GM12891 (cell line): Measurements from ENCODE around the gene SAV1.
"Not testable (repeated sequence)": the region's sequence is repeated elsewhere in the genome, so short reads cannot be mapped to it uniquely, and the experiment has no call there.

Source experiments
- DNase-seq: peaks from one replicate; pipeline ENCODE4 v3.0.0; 2011; ENCODE audit warnings: low spot score; ENCODE audit not compliant: insufficient read length
- FAIRE-seq: peaks from 2 replicates; lab custom pipeline; 2011; peaks lifted over from hg19 to GRCh38; lab: Jason Lieb, UNC
- PAX5 ChIP-seq: IDR thresholded peaks from 2 replicates; pipeline ENCODE4 v1.6.1; 2011; ENCODE audit warnings: low read length, moderate library complexity, mild to moderate bottlenecking; ENCODE audit not compliant: insufficient read depth, severe bottlenecking
- POLR2A ChIP-seq: IDR thresholded peaks from 2 replicates; pipeline ENCODE4 v1.6.1; 2011; ENCODE audit warnings: low read depth, low read length, control low read depth
- POLR2AphosphoS5 ChIP-seq: IDR thresholded peaks from 2 replicates; pipeline ENCODE4 v1.6.1; 2011; ENCODE audit warnings: low read depth, low read length, control low read depth
- POU2F2 ChIP-seq: IDR thresholded peaks from 2 replicates; pipeline ENCODE4 v1.6.1; 2011; ENCODE audit warnings: low read depth, mild to moderate bottlenecking, control low read depth, low read length, moderate library complexity
- SPI1 ChIP-seq: IDR thresholded peaks from 2 replicates; pipeline ENCODE4 v1.6.1; 2011; ENCODE audit warnings: low read depth, low read length, control low read depth
- TAF1 ChIP-seq: IDR thresholded peaks from 2 replicates; pipeline ENCODE4 v1.6.1; 2011; ENCODE audit warnings: low read depth, low read length, control low read depth

Gene SAV1

DNA sequence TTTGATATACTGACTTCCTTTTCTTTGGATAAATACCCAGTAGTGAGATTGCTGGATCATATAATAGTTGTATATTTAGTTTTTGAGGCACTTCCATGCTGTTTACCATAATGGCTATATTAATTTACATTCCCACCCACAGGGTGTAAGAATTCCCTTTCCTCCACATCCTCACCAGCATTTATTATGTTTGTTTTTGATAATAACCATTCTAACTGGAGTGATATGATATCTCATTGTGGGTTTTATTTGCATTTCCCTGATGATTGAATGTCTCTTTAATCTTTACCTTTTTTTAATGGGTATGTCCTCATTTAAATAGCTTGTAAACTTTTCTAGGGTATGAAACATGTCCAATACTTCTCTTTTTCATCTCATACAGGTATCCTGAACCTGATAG lies 11.6 kb upstream of the SAV1 start:
- TF ChIP-seq TAF1 (no peak), POU2F2 (no peak), POLR2A (no peak), POLR2AphosphoS5 (no peak), SPI1 (no peak), PAX5 (no peak)
- DNase-seq (no peak), FAIRE-seq (no peak)

DNA sequence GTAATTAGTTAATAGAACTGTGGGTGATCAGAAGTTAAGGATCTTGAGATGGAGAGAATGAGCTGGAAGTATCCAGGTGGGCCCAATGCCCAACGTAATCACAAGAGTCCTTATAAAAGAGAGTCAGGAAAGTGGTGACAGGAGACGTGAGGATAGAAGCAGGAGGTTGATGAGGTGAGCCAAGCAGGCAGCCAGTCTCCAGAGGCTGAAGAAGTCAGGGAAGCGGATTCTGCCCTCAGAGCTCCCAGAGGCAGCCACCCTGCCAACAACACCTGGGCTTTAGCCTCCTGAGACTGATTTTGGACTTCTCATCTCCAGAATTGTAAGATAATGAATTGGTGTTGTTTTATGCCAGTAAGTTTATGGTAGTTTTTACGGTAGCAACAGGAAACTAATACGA lies 10.1 kb upstream of the SAV1 start:
- no peak for TF ChIP-seq POLR2A
- no peak for TF ChIP-seq SPI1
- no peak for TF ChIP-seq POU2F2
- TF ChIP-seq PAX5, result no peak
- no peak for TF ChIP-seq TAF1
- no peak for TF ChIP-seq POLR2AphosphoS5
- FAIRE-seq, result no peak
- DNase-seq, result no peak

DNA sequence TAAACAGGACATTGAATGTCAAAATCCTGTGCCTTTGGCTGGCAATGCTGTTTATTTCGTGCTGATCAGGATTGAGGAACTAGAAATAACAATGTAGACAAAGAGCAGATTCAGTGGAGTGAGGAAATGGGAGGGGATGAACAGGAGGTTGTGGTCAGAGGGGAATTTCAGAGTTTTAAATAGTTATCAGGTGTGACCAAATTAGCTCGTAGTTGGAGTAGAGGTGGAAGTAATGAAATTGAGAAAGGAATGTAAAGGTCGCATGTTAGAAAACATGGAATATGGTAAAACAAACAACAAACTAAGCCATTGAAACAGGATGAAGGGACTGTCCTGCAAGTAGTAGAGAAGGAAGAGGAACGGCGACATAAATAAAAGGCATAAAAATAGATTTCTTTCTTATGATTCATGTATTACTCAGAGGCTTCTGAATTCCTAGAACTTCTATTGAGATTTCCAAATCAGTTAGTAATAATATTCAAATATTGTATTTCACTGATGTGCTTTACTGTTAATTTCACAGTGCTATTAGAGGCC lies 9.5 kb upstream of the SAV1 start:
- no peak for TF ChIP-seq POLR2AphosphoS5
- TF ChIP-seq SPI1, result peak; percentile 82
- TF ChIP-seq POU2F2, result no peak
- TF ChIP-seq POLR2A, result no peak
- DNase-seq (no peak), FAIRE-seq (peak; percentile 92)

DNA sequence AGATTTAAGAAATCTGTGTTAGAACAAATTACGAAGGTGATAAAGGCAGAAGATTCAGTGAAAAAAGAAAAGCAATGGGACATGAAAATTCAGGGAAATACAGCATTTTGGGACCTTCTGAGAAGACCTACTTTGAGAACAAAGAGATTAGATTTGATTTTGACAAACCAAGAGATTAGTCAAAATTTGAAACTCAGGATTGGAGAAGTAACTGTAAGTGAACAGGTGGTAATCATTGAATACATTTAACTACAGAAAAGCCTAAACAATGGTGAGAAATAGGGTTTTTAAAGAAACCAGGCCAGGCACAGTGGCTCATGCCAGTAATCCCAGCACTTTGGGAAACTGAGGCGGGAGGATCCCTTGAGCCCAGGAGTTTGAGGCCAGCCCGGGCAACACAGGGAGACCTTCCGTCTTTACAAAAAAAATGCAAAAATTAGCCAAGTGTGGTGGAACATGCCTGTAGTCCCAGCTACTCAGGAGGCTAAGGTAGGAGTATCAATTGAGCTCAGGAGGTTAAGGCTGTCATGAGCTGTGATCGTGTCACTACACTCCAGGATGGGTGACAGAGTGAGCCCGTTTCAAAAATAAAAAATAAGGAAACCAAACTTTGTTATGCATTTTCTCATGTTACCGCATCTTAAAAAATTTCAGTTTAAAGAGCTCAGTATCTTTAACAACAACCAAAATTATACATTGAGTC lies 8.9 kb upstream of the SAV1 start:
- peak; percentile 38 for FAIRE-seq
- TF ChIP-seq POLR2A (no peak), POU2F2 (peak; percentile 32; the same call in 1 of the 2 replicates)
- no peak for DNase-seq

DNA sequence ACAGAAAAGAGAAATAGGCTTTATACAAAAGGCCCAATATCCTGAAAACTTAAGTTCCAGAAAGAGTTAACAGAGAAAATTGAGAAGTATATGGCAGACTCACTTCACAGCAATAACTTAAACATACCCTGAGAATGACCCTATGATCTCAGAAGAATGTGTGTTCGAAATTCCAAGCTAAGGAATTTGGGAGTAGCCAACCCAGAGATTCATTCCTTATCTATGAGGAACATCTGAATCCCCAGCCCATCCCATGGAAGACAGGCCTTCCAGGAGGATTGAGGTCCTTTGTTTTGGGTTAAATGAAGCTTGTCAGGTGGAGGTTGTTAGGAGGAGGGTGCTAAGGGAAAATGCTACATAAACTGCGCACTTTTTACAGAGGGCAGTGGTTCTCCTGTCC lies 7.5 kb upstream of the SAV1 start:
- FAIRE-seq (no peak), DNase-seq (no peak)
- TF ChIP-seq SPI1, result no peak
- TF ChIP-seq PAX5, result no peak
- no peak for TF ChIP-seq POLR2A

DNA sequence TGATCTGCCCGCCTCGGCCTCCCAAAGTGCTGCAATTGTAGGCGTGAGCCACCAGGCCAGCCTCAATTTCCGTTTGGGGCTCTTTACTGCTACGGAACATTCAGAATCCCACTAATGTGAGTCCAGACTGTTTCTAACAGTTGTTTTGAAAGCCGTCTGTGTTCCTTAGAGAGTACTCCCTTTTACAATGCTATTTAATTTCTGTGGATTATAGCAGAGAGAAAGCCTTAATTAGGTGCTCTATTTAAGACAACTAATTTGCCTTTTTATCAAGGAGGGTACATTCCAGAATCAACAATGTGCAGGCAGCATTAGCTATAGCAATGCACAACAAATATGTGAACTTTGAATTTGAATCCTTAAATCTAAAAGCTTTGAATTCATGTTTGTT lies 2.8 kb upstream of the SAV1 start:
- FAIRE-seq (no peak), DNase-seq (no peak)
- TF ChIP-seq PAX5 (no peak), POU2F2 (no peak)

DNA sequence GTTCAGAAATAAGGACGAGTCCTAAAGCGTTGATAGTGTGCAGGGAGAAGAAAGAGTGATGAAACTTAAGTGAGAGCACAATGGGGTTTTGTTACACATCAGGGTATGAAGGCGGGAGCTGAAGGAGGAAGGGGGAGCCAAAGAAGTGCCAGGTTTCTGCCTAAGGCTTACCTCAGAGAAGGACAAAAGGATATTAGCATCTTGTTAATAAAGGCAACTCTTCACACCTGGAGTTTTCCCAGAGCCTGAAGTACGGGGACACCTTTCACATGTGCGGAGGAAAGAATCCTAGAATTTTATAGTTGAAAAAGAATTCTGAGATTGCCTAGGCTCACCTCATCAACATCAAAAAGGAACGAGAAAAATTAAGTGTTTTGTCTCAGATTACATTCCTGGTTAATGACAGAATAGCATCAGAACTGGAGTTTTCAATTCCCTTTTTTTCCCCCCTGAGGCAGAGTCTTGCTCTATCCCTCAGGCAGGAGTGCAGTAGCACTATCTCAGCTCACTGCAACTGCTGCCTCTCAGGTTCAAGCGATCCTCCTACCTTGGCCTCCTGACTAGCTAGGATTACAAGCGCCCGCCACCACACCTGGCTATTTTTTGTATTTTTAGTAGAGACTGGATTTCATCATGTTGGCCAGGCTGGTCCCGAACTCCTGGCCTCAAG lies 2.2 kb upstream of the SAV1 start:
- no peak for DNase-seq
- TF ChIP-seq PAX5 (no peak), POU2F2 (no peak), SPI1 (no peak), POLR2AphosphoS5 (no peak), POLR2A (no peak), TAF1 (no peak)
- FAIRE-seq, result no peak

DNA sequence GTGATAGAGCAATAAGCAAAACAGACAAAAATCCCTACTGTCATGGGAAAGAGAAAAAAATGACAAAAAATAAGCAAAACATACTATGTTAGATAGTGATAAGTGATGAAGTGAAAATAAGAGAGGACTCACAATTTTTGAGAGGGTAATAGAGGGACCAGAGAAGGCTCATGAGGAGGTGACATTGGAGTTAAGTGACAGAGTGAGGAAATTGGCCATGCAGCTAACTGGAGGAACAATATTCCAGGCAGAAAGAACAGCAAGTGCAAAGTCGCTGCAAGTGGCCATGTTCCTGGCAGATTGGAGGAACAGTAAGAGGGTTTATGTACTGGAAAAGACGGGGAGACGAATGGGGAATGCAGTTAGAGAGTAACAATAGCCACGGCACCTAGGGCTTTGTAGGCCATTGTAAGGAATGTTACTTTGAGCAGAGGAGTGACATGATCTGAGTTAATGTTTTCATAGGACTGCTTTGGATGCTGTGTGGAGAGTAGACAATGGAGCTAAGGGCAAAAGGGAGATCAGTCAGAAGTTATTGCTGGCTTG lies 1.4 kb upstream of the SAV1 start:
- FAIRE-seq (no peak), DNase-seq (no peak)
- TF ChIP-seq PAX5, result no peak
- no peak for TF ChIP-seq POLR2AphosphoS5
- no peak for TF ChIP-seq POU2F2
- TF ChIP-seq TAF1, result no peak
- TF ChIP-seq POLR2A, result no peak
- TF ChIP-seq SPI1, result no peak

DNA sequence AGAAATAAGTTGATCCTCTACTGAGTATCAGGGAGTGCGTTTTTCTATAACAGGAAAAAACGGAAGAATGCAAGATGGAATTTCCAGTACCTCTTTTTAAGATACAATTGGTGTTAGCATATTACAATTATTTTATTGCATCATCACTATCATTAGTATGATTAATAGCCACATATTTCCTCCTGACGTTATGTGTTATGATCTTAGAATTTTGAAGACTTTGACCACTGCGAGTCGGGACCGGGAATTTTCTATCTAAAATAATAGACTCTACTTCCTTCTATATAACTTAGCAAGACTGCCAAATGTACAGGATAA lies 679 bp upstream of the SAV1 start:
- TF ChIP-seq POU2F2 (no peak), TAF1 (no peak), SPI1 (no peak), POLR2A (no peak), PAX5 (no peak), POLR2AphosphoS5 (no peak)
- FAIRE-seq (no peak), DNase-seq (no peak)

DNA sequence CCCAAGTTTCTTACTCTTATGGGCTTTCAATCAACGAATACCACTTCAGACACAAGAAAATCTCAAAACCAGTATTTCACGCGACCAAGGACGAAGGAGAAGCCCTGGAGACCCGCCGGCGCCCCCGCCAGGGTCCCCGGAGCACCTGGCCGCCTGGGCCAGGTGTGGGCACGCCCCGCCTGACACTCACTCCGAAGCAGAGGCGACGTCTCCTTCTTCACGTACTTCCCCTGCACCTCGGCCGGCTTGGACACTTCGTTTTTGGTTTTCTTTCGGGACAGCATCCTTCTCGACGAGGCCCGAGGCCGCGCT lies 466 bp downstream of the SAV1 start:
- no peak for TF ChIP-seq TAF1
- no peak for TF ChIP-seq POU2F2
- TF ChIP-seq SPI1, result no peak
- TF ChIP-seq POLR2AphosphoS5, result no peak
- TF ChIP-seq POLR2A, result no peak
- no peak for TF ChIP-seq PAX5
- DNase-seq, result no peak
- FAIRE-seq, result peak; percentile 90

DNA sequence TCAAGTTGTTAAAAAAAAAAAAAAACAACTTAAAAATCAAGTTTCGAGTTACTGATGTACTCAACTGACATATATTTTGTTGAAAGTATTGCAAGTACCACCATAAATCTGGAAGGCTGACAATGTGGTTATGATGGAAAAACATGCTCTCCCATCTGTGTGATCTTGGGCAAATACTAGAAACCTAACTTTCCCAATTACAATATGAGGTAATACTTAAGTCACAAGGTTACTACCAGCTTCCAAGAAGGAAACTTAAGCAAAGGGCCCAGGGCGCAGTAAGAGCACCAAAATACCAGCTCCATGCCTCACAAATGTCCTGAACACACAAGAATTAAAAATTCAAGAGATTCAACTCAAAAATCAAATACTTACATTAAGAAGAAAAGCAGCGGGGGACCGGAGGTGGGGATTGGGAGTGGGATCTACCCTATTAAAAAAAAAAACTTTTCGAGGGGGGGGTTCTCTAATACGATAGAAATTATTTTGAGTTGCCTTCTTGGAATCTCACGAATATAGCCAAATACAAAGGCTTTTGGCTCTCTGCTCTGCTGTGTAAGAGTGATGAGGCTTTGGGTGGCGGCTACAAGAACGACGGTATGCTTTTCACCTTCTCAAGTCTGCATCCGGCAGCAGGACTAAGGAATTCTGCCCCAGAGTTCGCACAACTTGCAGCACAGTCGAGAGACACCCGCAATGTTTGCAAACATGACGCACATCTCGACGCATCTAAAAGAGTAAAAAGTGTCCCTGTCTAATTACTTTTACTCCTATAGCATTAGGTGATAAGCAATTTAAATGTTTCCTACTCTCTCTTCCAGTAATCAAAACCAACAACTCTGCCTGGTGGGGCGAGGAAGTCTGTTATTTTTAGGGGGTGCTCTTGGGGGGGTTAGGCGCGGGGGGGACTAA lies 1.1 kb downstream of the SAV1 start:
- FAIRE-seq, result peak; percentile 62
- DNase-seq, result no peak
- TF ChIP-seq POU2F2, result no peak
- no peak for TF ChIP-seq PAX5
- TF ChIP-seq POLR2AphosphoS5, result no peak
- TF ChIP-seq POLR2A, result no peak
- no peak for TF ChIP-seq SPI1
- TF ChIP-seq TAF1, result no peak

DNA sequence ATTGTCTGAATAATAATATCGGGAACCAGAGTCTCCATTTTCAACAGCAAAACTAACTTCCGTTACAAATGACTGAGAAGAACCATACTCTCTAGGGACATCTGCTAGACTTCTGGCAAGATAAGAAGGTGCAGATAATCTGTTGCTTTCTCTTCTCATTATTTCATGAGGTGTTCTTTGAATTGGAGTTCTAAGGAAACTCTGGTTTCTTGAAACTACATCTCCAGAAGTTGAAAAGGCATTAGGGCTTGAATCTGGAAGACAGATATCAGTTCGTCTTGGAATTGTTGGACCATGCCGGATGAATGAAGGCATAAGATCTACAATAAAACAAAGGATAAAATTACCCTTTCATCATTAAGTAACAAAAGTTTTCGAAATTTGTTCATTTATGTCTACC lies 2.8 kb downstream of the SAV1 start:
- FAIRE-seq, result peak; percentile 94
- not testable (repeated sequence) for DNase-seq

DNA sequence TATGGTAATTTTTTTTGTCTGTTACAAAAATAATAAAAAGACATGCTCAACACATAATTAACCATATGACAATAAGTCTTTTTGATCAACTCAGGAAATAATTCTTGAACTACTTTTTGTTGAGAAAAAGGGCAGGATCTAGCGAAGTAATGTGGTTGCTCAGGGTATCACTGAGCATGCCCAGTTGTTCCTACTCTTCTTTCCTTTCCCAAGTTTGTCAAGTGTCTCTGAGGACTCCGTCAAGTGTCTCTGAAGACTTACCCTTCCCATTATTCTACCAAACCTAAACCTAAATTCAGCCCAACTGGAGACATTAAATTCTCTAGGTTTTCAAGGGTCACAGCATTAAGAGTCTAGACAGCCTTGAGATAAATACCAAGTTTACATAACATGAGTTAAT lies 3.5 kb downstream of the SAV1 start:
- DNase-seq, FAIRE-seq: not testable (repeated sequence)
